Measurements from ENCODE around the gene ABLIM3.

Gene ABLIM3

GRCh38 chr5:149140197-149141002, 893 bp upstream of the ABLIM3 start:
- Histone ChIP-seq H3K4me3 (ENCODE audit: low read length, poor library complexity, severe bottlenecking) (no peak overlapping the region), H3K27me3 (ENCODE audit: insufficient read depth, low read length, poor library complexity, severe bottlenecking) (peaks cover 5% of the 10 kb centered on the region), H4K20me1 (ENCODE audit: insufficient read depth, low read length, poor library complexity, severe bottlenecking) (no peaks in the 10 kb centered on the region), H3K9me3 (ENCODE audit: insufficient read depth, low read depth, low read length) (no peaks in the 10 kb centered on the region), H3K4me2 (ENCODE audit: low read depth, low read length, poor library complexity, severe bottlenecking) (no peak overlapping the region), H3K9ac (ENCODE audit: low read depth, low read length, poor library complexity, severe bottlenecking) (no peak overlapping the region), H3K36me3 (ENCODE audit: insufficient read depth, low read length) (no peaks in the 10 kb centered on the region), H3K4me1 (ENCODE audit: insufficient read depth, low read length, poor library complexity, severe bottlenecking) (no peaks in the 10 kb centered on the region), H3K79me2 (ENCODE audit: insufficient read depth, low read length) (no peaks in the 10 kb centered on the region), H3K9me2 (replicated peaks; ENCODE audit: low read depth, low read length) (no peaks in the 10 kb centered on the region), H3F3A (ENCODE audit: low read depth) (no peaks in the 10 kb centered on the region), H2AFZ (ENCODE audit: low read length) (no peak overlapping the region)
- TF ChIP-seq, protein P1, sequence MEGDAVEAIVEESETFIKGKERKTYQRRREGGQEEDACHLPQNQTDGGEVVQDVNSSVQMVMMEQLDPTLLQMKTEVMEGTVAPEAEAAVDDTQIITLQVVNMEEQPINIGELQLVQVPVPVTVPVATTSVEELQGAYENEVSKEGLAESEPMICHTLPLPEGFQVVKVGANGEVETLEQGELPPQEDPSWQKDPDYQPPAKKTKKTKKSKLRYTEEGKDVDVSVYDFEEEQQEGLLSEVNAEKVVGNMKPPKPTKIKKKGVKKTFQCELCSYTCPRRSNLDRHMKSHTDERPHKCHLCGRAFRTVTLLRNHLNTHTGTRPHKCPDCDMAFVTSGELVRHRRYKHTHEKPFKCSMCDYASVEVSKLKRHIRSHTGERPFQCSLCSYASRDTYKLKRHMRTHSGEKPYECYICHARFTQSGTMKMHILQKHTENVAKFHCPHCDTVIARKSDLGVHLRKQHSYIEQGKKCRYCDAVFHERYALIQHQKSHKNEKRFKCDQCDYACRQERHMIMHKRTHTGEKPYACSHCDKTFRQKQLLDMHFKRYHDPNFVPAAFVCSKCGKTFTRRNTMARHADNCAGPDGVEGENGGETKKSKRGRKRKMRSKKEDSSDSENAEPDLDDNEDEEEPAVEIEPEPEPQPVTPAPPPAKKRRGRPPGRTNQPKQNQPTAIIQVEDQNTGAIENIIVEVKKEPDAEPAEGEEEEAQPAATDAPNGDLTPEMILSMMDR (conservative IDR thresholded peaks at IDR 0.05; ENCODE audit: low read length): no peak
- no peak for TF ChIP-seq EZH2phosphoT487 (IDR thresholded peaks at IDR 0.05; ENCODE audit: borderline replicate concordance)

DNA sequence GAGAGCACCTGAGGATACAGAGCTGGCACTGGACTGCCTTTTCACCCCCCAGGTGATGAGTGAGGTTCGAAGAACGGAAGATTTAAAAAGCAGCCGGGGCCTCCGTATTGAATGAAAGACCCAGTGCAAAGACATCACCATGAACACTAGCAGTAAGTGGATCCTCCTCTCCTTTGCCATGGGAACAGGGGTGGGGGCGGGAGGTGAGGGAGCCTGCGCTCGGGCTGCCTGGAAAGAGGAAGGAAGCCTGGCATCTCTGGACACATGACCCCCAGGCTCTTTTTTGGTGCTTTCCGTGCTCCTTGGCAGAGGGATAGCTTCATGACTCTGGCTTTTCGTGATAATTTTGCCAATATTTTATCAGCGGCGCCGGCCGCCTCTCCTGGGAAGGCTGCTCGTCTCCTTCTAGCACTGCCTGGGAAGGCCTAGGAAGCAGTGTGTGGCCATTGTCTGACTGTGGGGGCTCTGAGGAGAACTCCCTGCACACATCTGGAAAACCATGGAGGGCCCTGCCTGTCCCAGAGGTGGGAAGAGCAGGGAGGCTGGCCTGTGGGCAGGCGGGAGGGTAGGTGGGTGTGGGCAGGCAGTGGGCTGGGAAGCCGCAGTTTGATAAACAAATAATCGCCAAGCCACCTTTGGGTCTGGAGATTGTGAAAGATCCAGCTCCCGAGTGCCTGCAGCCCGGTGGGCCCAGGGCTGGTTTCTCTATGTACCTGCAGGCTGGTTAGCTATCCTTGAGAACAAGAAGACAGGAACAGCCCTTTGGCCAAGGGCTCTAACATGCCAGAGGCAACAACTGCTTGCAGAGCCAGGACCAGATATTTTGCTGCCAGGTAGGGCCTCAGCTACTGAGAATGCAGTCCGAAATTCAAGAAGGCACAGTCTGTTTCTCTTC, 911 bp downstream of the ABLIM3 start:
- no peak overlapping the region for H3K9ac ChIP-seq (ENCODE audit: low read depth, low read length, poor library complexity, severe bottlenecking)
- H3K4me2 ChIP-seq (ENCODE audit: low read depth, low read length, poor library complexity, severe bottlenecking): no peak overlapping the region
- TF ChIP-seq, protein P1 (conservative IDR thresholded peaks at IDR 0.05; ENCODE audit: low read length): no peak
- TF ChIP-seq EZH2phosphoT487 (IDR thresholded peaks at IDR 0.05; ENCODE audit: borderline replicate concordance): no peak
- H3F3A ChIP-seq (ENCODE audit: low read depth): no peaks in the 10 kb centered on the region
- H3K27me3 ChIP-seq (ENCODE audit: insufficient read depth, low read length, poor library complexity, severe bottlenecking): peaks cover 4% of the 10 kb centered on the region
- H2AFZ ChIP-seq (ENCODE audit: low read length): no peak overlapping the region
- no peaks in the 10 kb centered on the region for H3K4me1 ChIP-seq (ENCODE audit: insufficient read depth, low read length, poor library complexity, severe bottlenecking)
- H3K9me2 ChIP-seq (replicated peaks; ENCODE audit: low read depth, low read length): no peaks in the 10 kb centered on the region
- H3K79me2 ChIP-seq (ENCODE audit: insufficient read depth, low read length): no peaks in the 10 kb centered on the region
- no peaks in the 10 kb centered on the region for H4K20me1 ChIP-seq (ENCODE audit: insufficient read depth, low read length, poor library complexity, severe bottlenecking)
- no peaks in the 10 kb centered on the region for H3K9me3 ChIP-seq (ENCODE audit: insufficient read depth, low read depth, low read length)
- H3K4me3 ChIP-seq (ENCODE audit: low read length, poor library complexity, severe bottlenecking): no peak overlapping the region
- H3K36me3 ChIP-seq (ENCODE audit: insufficient read depth, low read length): no peaks in the 10 kb centered on the region

- H3K4me2 ChIP-seq (ENCODE audit: low read depth, low read length, poor library complexity, severe bottlenecking): no peak overlapping the region
- H3K4me3 ChIP-seq (ENCODE audit: low read length, poor library complexity, severe bottlenecking): no peak overlapping the region
Observed at GRCh38 chr5:149143470-149143869, 2.2 kb downstream of the ABLIM3 start.

More at GRCh38 chr5:149143470-149143869, 2.2 kb downstream of the ABLIM3 start:
- Histone ChIP-seq H3K9me2 (replicated peaks; ENCODE audit: low read depth, low read length) (no peaks in the 10 kb centered on the region), H4K20me1 (ENCODE audit: insufficient read depth, low read length, poor library complexity, severe bottlenecking) (no peaks in the 10 kb centered on the region), H3K27me3 (ENCODE audit: insufficient read depth, low read length, poor library complexity, severe bottlenecking) (no peaks in the 10 kb centered on the region), H3K79me2 (ENCODE audit: insufficient read depth, low read length) (no peaks in the 10 kb centered on the region), H3K9me3 (ENCODE audit: insufficient read depth, low read depth, low read length) (no peaks in the 10 kb centered on the region), H3F3A (ENCODE audit: low read depth) (no peaks in the 10 kb centered on the region), H3K9ac (ENCODE audit: low read depth, low read length, poor library complexity, severe bottlenecking) (no peak overlapping the region), H3K4me1 (ENCODE audit: insufficient read depth, low read length, poor library complexity, severe bottlenecking) (no peaks in the 10 kb centered on the region), H2AFZ (ENCODE audit: low read length) (no peak overlapping the region), H3K36me3 (ENCODE audit: insufficient read depth, low read length) (no peaks in the 10 kb centered on the region)
- TF ChIP-seq, protein P1 (conservative IDR thresholded peaks at IDR 0.05; ENCODE audit: low read length): no peak
- no peak for TF ChIP-seq EZH2phosphoT487 (IDR thresholded peaks at IDR 0.05; ENCODE audit: borderline replicate concordance)
